ENCODE measurements around the gene FAM78B. TPM values are rescaled to one million over a fixed set of nuclear protein-coding genes. Genes with fewer than 3 reads are reported as not detected.

The FAM78B gene
- total and polyA plus RNA-seq, 2 of the 8 experiments (the other 6 are each of a cell fraction or from before 2014, with no cell fraction given) = 2.3 to 3.6 TPM

DNA sequence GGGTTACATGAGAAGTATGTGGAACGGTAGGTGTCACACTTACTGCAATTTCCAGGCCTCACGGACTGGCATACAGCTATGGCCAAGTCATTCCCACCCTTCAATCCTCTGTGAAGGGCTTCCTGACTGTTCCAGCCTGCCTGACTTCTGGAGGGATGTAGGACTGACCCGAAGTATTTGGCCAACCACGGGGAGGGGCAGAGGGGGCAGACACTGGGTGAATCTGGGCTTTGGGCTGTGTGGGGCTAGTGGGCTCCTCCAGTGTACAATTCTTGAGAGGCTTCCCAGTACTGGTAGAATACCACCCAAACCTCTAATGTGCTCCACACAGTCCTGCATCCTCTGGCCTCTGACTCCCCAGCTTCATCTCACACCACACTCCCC, 78.2 kb downstream of the FAM78B start (continued):
- TF ChIP-seq CHD2 (IDR thresholded peaks at IDR 0.05; ENCODE audit: low read length) = no peak
